ENCODE results near the gene PSAPL1.

Gene PSAPL1

GRCh38 chr4:7422151-7422897 lies 12.4 kb downstream of the PSAPL1 start:
- no peak for DNase-seq (ENCODE audit: extremely low spot score, insufficient read length, low read depth)
- FAIRE-seq = no peak

GRCh38 chr4:7421356-7422150 lies 13.2 kb downstream of the PSAPL1 start:
- FAIRE-seq = no peak

GRCh38 chr4:7420661-7421040 lies 14.1 kb downstream of the PSAPL1 start:
- DNase-seq (ENCODE audit: extremely low spot score, insufficient read length, low read depth) = no peak
- FAIRE-seq = no peak

More at GRCh38 chr4:7421356-7422150, 13.2 kb downstream of the PSAPL1 start:
- no peak for DNase-seq (ENCODE audit: extremely low spot score, insufficient read length, low read depth)

- no peak for FAIRE-seq
- DNase-seq (ENCODE audit: extremely low spot score, insufficient read length, low read depth) = no peak
Measured at GRCh38 chr4:7419961-7420660, 14.6 kb downstream of the PSAPL1 start.

GRCh38 chr4:7418131-7418943 lies 16.4 kb downstream of the PSAPL1 start:
- FAIRE-seq = no peak
- DNase-seq (ENCODE audit: extremely low spot score, insufficient read length, low read depth) = no peak

- FAIRE-seq = no peak
- no peak for DNase-seq (ENCODE audit: extremely low spot score, insufficient read length, low read depth)
Measured at GRCh38 chr4:7417639-7418038, 17.1 kb downstream of the PSAPL1 start.

- FAIRE-seq (no peak), DNase-seq (ENCODE audit: extremely low spot score, insufficient read length, low read depth) (no peak)
Measured at GRCh38 chr4:7416745-7417432, 17.8 kb downstream of the PSAPL1 start.

- FAIRE-seq (no peak), DNase-seq (ENCODE audit: extremely low spot score, insufficient read length, low read depth) (no peak)
Measured at GRCh38 chr4:7415927-7416686, 18.6 kb downstream of the PSAPL1 start.

- no peak for FAIRE-seq
- DNase-seq (ENCODE audit: extremely low spot score, insufficient read length, low read depth) = no peak
Measured at GRCh38 chr4:7414736-7415510, 19.8 kb downstream of the PSAPL1 start.

GRCh38 chr4:7414046-7414445 lies 20.7 kb downstream of the PSAPL1 start:
- no peak for FAIRE-seq
- no peak for DNase-seq (ENCODE audit: extremely low spot score, insufficient read length, low read depth)

GRCh38 chr4:7412554-7412912 lies 22.2 kb downstream of the PSAPL1 start:
- DNase-seq (ENCODE audit: extremely low spot score, insufficient read length, low read depth) = no peak
- no peak for FAIRE-seq

GRCh38 chr4:7411896-7412553 lies 22.7 kb downstream of the PSAPL1 start:
- FAIRE-seq (no peak), DNase-seq (ENCODE audit: extremely low spot score, insufficient read length, low read depth) (no peak)

- no peak for FAIRE-seq
- no peak for DNase-seq (ENCODE audit: extremely low spot score, insufficient read length, low read depth)
Measured at GRCh38 chr4:7411491-7411890, 23.2 kb downstream of the PSAPL1 start.

- FAIRE-seq (no peak), DNase-seq (ENCODE audit: extremely low spot score, insufficient read length, low read depth) (no peak)
Measured at GRCh38 chr4:7410446-7410845, 24.3 kb downstream of the PSAPL1 start.

- no peak for FAIRE-seq
Measured at GRCh38 chr4:7408166-7408565, 26.6 kb downstream of the PSAPL1 start.

GRCh38 chr4:7403001-7403400 lies 31.7 kb downstream of the PSAPL1 start:
- no peak for DNase-seq (ENCODE audit: extremely low spot score, insufficient read length, low read depth)
- no peak for FAIRE-seq

More at GRCh38 chr4:7408166-7408565, 26.6 kb downstream of the PSAPL1 start:
- DNase-seq (ENCODE audit: extremely low spot score, insufficient read length, low read depth) = no peak

GRCh38 chr4:7402526-7402925 lies 32.2 kb downstream of the PSAPL1 start:
- DNase-seq (ENCODE audit: extremely low spot score, insufficient read length, low read depth) (no peak), FAIRE-seq (no peak)

Measured in GM18507 (cell line).